ENCODE results near the gene F2. TPM values are rescaled to one million over a fixed set of nuclear protein-coding genes. Genes with fewer than 3 reads are reported as not detected.

The F2 gene
- total and polyA plus RNA-seq, 2 donors (not counting 1 experiment from before 2014, with no cell fraction given), result not detected

GRCh38 chr11:46733234-46733633 lies 14.2 kb downstream of the F2 start:
- Histone ChIP-seq H3K79me2 (ENCODE audit: control insufficient read depth, insufficient read depth, low read length) (no peaks in the 10 kb centered on the region), H4K20me1 (ENCODE audit: control insufficient read depth, extremely low read depth, insufficient read depth, low read length) (no peaks in the 10 kb centered on the region), H3K4me3 (replicated peaks in 1 of 4; ENCODE audit: control extremely low read depth in 1 of 4, insufficient read depth in 1 of 4, low read depth in 3 of 4, low read length in 4 of 4) (no peak overlapping the region), H3K27ac (ENCODE audit: insufficient read depth, low read length) (no peak overlapping the region), H3K4me2 (ENCODE audit: extremely low read depth, insufficient read depth, low read length) (no peak overlapping the region), H3K36me3 (ENCODE audit: control insufficient read depth, insufficient read depth, low read length) (no peaks in the 10 kb centered on the region), H3K9ac (ENCODE audit: insufficient read depth, low read length) (no peak overlapping the region), H3K27me3 (ENCODE audit: control insufficient read depth, insufficient read depth, low read length) (no peaks in the 10 kb centered on the region), H2AFZ (ENCODE audit: low read length) (no peak overlapping the region), H3K4me1 (ENCODE audit: control insufficient read depth, extremely low read depth, insufficient read depth, low read length) (no peaks in the 10 kb centered on the region), H3K9me3 (ENCODE audit: control insufficient read depth, insufficient read depth, low read depth, low read length) (no peaks in the 10 kb centered on the region)
- DNase-seq (ENCODE audit: low read depth in 2 of 2), result no peak
- TF ChIP-seq EZH2 (IDR thresholded peaks at IDR 0.05; ENCODE audit: low read length, missing control alignments), result no peak

GRCh38 chr11:46736146-46736545 lies 17.1 kb downstream of the F2 start:
- H3K9me3 ChIP-seq (ENCODE audit: control insufficient read depth, insufficient read depth, low read depth, low read length), result no peaks in the 10 kb centered on the region
- H3K36me3 ChIP-seq (ENCODE audit: control insufficient read depth, insufficient read depth, low read length), result no peaks in the 10 kb centered on the region
- H2AFZ ChIP-seq (ENCODE audit: low read length), result no peak overlapping the region
- no peaks in the 10 kb centered on the region for H3K79me2 ChIP-seq (ENCODE audit: control insufficient read depth, insufficient read depth, low read length)
- H4K20me1 ChIP-seq (ENCODE audit: control insufficient read depth, extremely low read depth, insufficient read depth, low read length), result no peaks in the 10 kb centered on the region
- TF ChIP-seq EZH2 (IDR thresholded peaks at IDR 0.05; ENCODE audit: low read length, missing control alignments), result no peak
- TF ChIP-seq, protein P1, sequence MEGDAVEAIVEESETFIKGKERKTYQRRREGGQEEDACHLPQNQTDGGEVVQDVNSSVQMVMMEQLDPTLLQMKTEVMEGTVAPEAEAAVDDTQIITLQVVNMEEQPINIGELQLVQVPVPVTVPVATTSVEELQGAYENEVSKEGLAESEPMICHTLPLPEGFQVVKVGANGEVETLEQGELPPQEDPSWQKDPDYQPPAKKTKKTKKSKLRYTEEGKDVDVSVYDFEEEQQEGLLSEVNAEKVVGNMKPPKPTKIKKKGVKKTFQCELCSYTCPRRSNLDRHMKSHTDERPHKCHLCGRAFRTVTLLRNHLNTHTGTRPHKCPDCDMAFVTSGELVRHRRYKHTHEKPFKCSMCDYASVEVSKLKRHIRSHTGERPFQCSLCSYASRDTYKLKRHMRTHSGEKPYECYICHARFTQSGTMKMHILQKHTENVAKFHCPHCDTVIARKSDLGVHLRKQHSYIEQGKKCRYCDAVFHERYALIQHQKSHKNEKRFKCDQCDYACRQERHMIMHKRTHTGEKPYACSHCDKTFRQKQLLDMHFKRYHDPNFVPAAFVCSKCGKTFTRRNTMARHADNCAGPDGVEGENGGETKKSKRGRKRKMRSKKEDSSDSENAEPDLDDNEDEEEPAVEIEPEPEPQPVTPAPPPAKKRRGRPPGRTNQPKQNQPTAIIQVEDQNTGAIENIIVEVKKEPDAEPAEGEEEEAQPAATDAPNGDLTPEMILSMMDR (conservative IDR thresholded peaks at IDR 0.05 in 1 of 2, IDR thresholded peaks at IDR 0.05 in 1 of 2; ENCODE audit: low read depth in 1 of 2, low read length in 2 of 2), result no peak
- no peaks in the 10 kb centered on the region for H3K4me1 ChIP-seq (ENCODE audit: control insufficient read depth, extremely low read depth, insufficient read depth, low read length)
- no peak overlapping the region for H3K27ac ChIP-seq (ENCODE audit: insufficient read depth, low read length)
- H3K4me3 ChIP-seq (replicated peaks in 1 of 4; ENCODE audit: control extremely low read depth in 1 of 4, insufficient read depth in 1 of 4, low read depth in 3 of 4, low read length in 4 of 4), result no peak overlapping the region
- DNase-seq (ENCODE audit: low read depth in 2 of 2), result no peak
- H3K27me3 ChIP-seq (ENCODE audit: control insufficient read depth, insufficient read depth, low read length), result no peaks in the 10 kb centered on the region
- no peak overlapping the region for H3K9ac ChIP-seq (ENCODE audit: insufficient read depth, low read length)
- H3K4me2 ChIP-seq (ENCODE audit: extremely low read depth, insufficient read depth, low read length), result no peak overlapping the region

DNA sequence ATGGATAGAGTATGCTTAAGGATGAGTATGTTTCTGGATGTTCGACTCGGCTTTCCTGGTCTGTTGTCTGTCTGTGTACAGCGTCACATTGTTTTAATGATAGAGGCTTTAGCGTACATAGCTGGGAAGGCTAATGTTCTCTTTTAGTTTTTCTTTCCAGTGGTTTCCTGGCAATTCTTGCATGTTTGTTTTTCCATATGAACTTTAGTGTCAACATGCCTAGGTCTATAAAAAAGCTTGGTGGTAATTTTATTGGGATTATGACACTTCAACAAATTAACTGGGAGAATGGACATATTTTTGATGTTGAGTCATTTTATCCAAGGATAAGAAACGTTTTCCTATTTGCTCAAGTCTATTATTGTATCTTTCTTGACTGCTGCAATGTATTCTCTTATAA lies 17.6 kb downstream of the F2 start:
- no peak for TF ChIP-seq EZH2 (IDR thresholded peaks at IDR 0.05; ENCODE audit: low read length, missing control alignments)
- TF ChIP-seq, protein P1 (conservative IDR thresholded peaks at IDR 0.05 in 1 of 2, IDR thresholded peaks at IDR 0.05 in 1 of 2; ENCODE audit: low read depth in 1 of 2, low read length in 2 of 2), result no peak
- no peak overlapping the region for H3K4me2 ChIP-seq (ENCODE audit: extremely low read depth, insufficient read depth, low read length)
- no peaks in the 10 kb centered on the region for H3K27me3 ChIP-seq (ENCODE audit: control insufficient read depth, insufficient read depth, low read length)
- H3K9ac ChIP-seq (ENCODE audit: insufficient read depth, low read length), result no peak overlapping the region
- H3K27ac ChIP-seq (ENCODE audit: insufficient read depth, low read length), result no peak overlapping the region
- H3K36me3 ChIP-seq (ENCODE audit: control insufficient read depth, insufficient read depth, low read length), result no peaks in the 10 kb centered on the region
- no peaks in the 10 kb centered on the region for H4K20me1 ChIP-seq (ENCODE audit: control insufficient read depth, extremely low read depth, insufficient read depth, low read length)
- H3K79me2 ChIP-seq (ENCODE audit: control insufficient read depth, insufficient read depth, low read length), result no peaks in the 10 kb centered on the region
- H3K4me3 ChIP-seq (replicated peaks in 1 of 4; ENCODE audit: control extremely low read depth in 1 of 4, insufficient read depth in 1 of 4, low read depth in 3 of 4, low read length in 4 of 4), result no peak overlapping the region
- no peaks in the 10 kb centered on the region for H3K9me3 ChIP-seq (ENCODE audit: control insufficient read depth, insufficient read depth, low read depth, low read length)
- H2AFZ ChIP-seq (ENCODE audit: low read length), result no peak overlapping the region
- no peaks in the 10 kb centered on the region for H3K4me1 ChIP-seq (ENCODE audit: control insufficient read depth, extremely low read depth, insufficient read depth, low read length)
- no peak for DNase-seq (ENCODE audit: low read depth in 2 of 2)

All from fibroblast of lung (primary cell).